Fibroblast of lung (primary cell): ENCODE results near the gene FGF9.

Experiments
- EZH2 ChIP-seq: IDR thresholded peaks from 2 replicates; pipeline ENCODE4 v1.5.1; 2012; ENCODE audit warnings: low read length, control low read depth, mild to moderate bottlenecking; ENCODE audit errors: missing control alignments
- TF ChIP-seq, protein P1 (sequence below), 2 donors: IDR thresholded peaks in 1 of 2; conservative IDR thresholded peaks in 1 of 2; 1 replicate in 1 of 2; 2 replicates in 1 of 2; pipeline ENCODE4 v1.5.1; 2011 to 2012; ENCODE audit warnings: low read length in 2 of 2, control low read depth in 1 of 2, inconsistent platforms in 1 of 2, low read depth in 1 of 2, mild to moderate bottlenecking in 1 of 2

DNA sequence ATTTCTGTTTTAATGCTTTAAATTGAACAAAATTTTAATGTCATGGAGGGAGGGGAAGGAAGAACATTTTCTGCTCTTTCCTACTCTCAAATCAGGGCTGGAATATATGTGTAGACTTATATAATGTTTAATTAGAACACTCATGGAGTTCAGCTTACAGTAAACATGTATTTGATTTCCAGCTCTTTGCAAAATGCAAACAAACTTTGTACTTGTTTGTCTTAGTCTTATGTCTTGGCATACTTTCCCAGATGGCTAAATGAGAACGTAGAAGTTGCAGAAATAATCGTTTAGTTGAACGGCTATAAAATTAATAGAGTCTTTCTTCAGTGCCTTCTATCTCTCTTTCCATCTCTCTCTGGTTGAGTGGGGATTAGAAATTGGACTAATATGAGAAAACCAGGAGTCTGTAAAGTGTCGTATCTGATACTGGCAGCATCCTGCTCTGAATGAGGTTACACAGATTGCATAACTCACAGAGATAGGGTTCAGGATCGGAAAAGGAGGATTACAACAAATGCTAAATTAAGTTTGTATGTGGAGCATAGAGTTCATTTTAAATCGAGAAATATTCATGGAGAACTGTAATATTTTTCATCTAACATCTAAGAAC lies 82.3 kb downstream of the FGF9 start:
- TF ChIP-seq, protein P1, sequence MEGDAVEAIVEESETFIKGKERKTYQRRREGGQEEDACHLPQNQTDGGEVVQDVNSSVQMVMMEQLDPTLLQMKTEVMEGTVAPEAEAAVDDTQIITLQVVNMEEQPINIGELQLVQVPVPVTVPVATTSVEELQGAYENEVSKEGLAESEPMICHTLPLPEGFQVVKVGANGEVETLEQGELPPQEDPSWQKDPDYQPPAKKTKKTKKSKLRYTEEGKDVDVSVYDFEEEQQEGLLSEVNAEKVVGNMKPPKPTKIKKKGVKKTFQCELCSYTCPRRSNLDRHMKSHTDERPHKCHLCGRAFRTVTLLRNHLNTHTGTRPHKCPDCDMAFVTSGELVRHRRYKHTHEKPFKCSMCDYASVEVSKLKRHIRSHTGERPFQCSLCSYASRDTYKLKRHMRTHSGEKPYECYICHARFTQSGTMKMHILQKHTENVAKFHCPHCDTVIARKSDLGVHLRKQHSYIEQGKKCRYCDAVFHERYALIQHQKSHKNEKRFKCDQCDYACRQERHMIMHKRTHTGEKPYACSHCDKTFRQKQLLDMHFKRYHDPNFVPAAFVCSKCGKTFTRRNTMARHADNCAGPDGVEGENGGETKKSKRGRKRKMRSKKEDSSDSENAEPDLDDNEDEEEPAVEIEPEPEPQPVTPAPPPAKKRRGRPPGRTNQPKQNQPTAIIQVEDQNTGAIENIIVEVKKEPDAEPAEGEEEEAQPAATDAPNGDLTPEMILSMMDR (conservative IDR thresholded peaks at IDR 0.05 in 1 of 2, IDR thresholded peaks at IDR 0.05 in 1 of 2; ENCODE audit: low read depth in 1 of 2, low read length in 2 of 2): no peak
- no peak for TF ChIP-seq EZH2
